Activated CD8-positive, alpha-beta T cell treated with anti-CD3 and anti-CD28 coated beads for 36 hours (primary cell): ENCODE measurements around the gene KLRD1. TPM values are rescaled to one million over a fixed set of nuclear protein-coding genes. Genes with fewer than 3 reads are reported as not detected.
A peak's percentile ranks its signal among the peaks of the same experiment; 100 is the strongest.

Experiments
- ATAC-seq: fragments of 200-7000 bp; cut with Tn5 transposase; one replicate; pipeline ENCODE4 v1.10.0; 2021; ENCODE audit warnings: mild to moderate bottlenecking, moderate library complexity
- CTCF ChIA-PET: fragments of 350-600 bp; sonication (Branson Sonifier 250); formaldehyde crosslinking; loops from one replicate; lab custom pipeline; 2021; ENCODE audit warnings: antibody characterized with exemption; lab: Charles Lee
- POLR2A ChIA-PET: fragments of 350-600 bp; sonication (Branson Sonifier 250); formaldehyde crosslinking; loops from one replicate; lab custom pipeline; 2021; ENCODE audit warnings: antibody characterized with exemption; lab: Charles Lee
- DNase-seq: peaks from one replicate; pipeline ENCODE4 v3.0.0-alpha.2; 2020
- H3K27ac Mint-ChIP-seq: one replicate; pipeline ENCODE4 v1.8.0; 2021; ENCODE audit warnings: mild to moderate bottlenecking, mixed read lengths
- H3K27me3 Mint-ChIP-seq: one replicate; pipeline ENCODE4 v1.8.0; 2021; ENCODE audit warnings: mixed read lengths
- H3K36me3 Mint-ChIP-seq: one replicate; pipeline ENCODE4 v1.8.0; 2021; ENCODE audit warnings: low read depth, mixed read lengths
- H3K4me1 Mint-ChIP-seq: one replicate; pipeline ENCODE4 v1.8.0; 2021; ENCODE audit warnings: low read depth, mixed read lengths
- H3K4me3 Mint-ChIP-seq: one replicate; pipeline ENCODE4 v1.8.0; 2021; ENCODE audit warnings: mild to moderate bottlenecking, moderate library complexity, mixed read lengths
- H3K9me3 Mint-ChIP-seq: one replicate; pipeline ENCODE4 v1.8.0; 2021; ENCODE audit warnings: mixed read lengths
- CTCF ChIP-seq: fragments of 200-600 bp; IDR thresholded peaks from one replicate; pipeline ENCODE4 v1.8.0; 2022; ENCODE audit warnings: antibody characterized with exemption, mild to moderate bottlenecking
- intact Hi-C: fragments of 100-400 bp; cut with micrococcal nuclease; formaldehyde crosslinking; loops from one replicate; pipeline ENCODE4 v1.10.0; 2022
- total RNA-seq, 2 experiments: library from RNA; stranded (reverse); gene quantifications; one replicate each; pipeline ENCODE4 v1.2.3, GENCODE V29; 2021

The KLRD1 gene
- total RNA-seq, 2 experiments from 2014 or later: 6.9 to 10.8 TPM

- ChIA-PET POLR2A (no interaction called here), CTCF (no interaction called here)
- Mint-ChIP-seq H3K9me3 (no peaks in the 10 kb centered on the region), H3K4me3 (no peak overlapping the region), H3K27ac (no peak overlapping the region), H3K36me3 (peaks cover 1% of the 10 kb centered on the region), H3K27me3 (no peaks in the 10 kb centered on the region), H3K4me1 (peaks cover 52% of the 10 kb centered on the region)
- no peak for ATAC-seq
- no peak for TF ChIP-seq CTCF
- intact Hi-C loops: no loop called here
- DNase-seq: no peak
Observed at GRCh38 chr12:10291030-10291429, 16.6 kb upstream of the KLRD1 start.

GRCh38 chr12:10293151-10293550, 14.5 kb upstream of the KLRD1 start:
- intact Hi-C loops: no loop called here
- Mint-ChIP-seq H3K36me3 (peaks cover 3% of the 10 kb centered on the region), H3K27ac (peak overlapping the region; percentile 86), H3K9me3 (no peaks in the 10 kb centered on the region), H3K27me3 (no peaks in the 10 kb centered on the region), H3K4me3 (no peak overlapping the region), H3K4me1 (peaks cover 62% of the 10 kb centered on the region)
- POLR2A ChIA-PET: interaction anchor here (0.7 to 2.8 kb wide), 3 partner anchors 10 to 56 kb away, joined by 3 to 19 read pairs (median 3); no protein-coding TSS in a partner anchor
- DNase-seq (peak; percentile 53), ATAC-seq (peak; percentile 78)
- CTCF ChIA-PET: interaction anchor here (1.3 to 1.6 kb wide), 5 partner anchors 10 to 73 kb away, joined by 3 to 5 read pairs (median 3); no protein-coding TSS in a partner anchor
- TF ChIP-seq CTCF: no peak

- CTCF ChIA-PET: interaction anchor here (1.4 to 1.6 kb wide), 3 partner anchors 9 to 72 kb away, joined by 3 to 5 read pairs (median 4); no protein-coding TSS in a partner anchor
- peak overlapping the region; percentile 86 for H3K27ac Mint-ChIP-seq
Observed at GRCh38 chr12:10293570-10294227, 14.0 kb upstream of the KLRD1 start.

GRCh38 chr12:10301103-10301502, 6.6 kb upstream of the KLRD1 start:
- H3K4me1 Mint-ChIP-seq: peaks cover 65% of the 10 kb centered on the region

More at GRCh38 chr12:10293570-10294227, 14.0 kb upstream of the KLRD1 start:
- ATAC-seq (peak; percentile 71), DNase-seq (peak; percentile 26)
- intact Hi-C loops: no loop called here
- POLR2A ChIA-PET: interaction anchor here (0.7 to 2.8 kb wide), 2 partner anchors 10 to 13 kb away, joined by 3 to 19 read pairs; no protein-coding TSS in a partner anchor
- peaks cover 3% of the 10 kb centered on the region for H3K36me3 Mint-ChIP-seq
- H3K9me3 Mint-ChIP-seq: no peaks in the 10 kb centered on the region
- H3K4me1 Mint-ChIP-seq: peaks cover 61% of the 10 kb centered on the region
- no peaks in the 10 kb centered on the region for H3K27me3 Mint-ChIP-seq
- no peak overlapping the region for H3K4me3 Mint-ChIP-seq
- TF ChIP-seq CTCF: no peak

More at GRCh38 chr12:10301103-10301502, 6.6 kb upstream of the KLRD1 start:
- DNase-seq (peak; percentile 61), ATAC-seq (peak; percentile 28)
- Mint-ChIP-seq H3K9me3 (peaks cover 14% of the 10 kb centered on the region), H3K27me3 (no peaks in the 10 kb centered on the region), H3K4me3 (no peak overlapping the region), H3K36me3 (peaks cover 9% of the 10 kb centered on the region), H3K27ac (peak overlapping the region; percentile 59)
- intact Hi-C loops: loop anchor here (5.0 kb wide), 1 partner anchor 54 kb away; no protein-coding TSS in a partner anchor
- ChIA-PET POLR2A (interaction anchor here (0.7 to 1.0 kb wide), 2 partner anchors 57 to 64 kb away, joined by 3 read pairs; no protein-coding TSS in a partner anchor), CTCF (interaction anchor here (1.2 to 1.3 kb wide), 2 partner anchors 27 to 37 kb away, joined by 3 read pairs; no protein-coding TSS in a partner anchor)
- TF ChIP-seq CTCF: no peak
